ENCODE data around the gene ZNF839. TPM values are rescaled to one million over a fixed set of nuclear protein-coding genes. Genes with fewer than 3 reads are reported as not detected.

The ZNF839 gene
- total and polyA plus RNA-seq, 2 experiments from 2014 or later, result 7.9 to 10.0 TPM

GRCh38 chr14:102351023-102351422 lies 31.5 kb downstream of the ZNF839 start:
- no peaks in the 10 kb centered on the region for H3K4me1 ChIP-seq (ENCODE audit: insufficient read depth)
- Mint-ChIP-seq H3K27ac (no peak overlapping the region), H3K4me1 (no peaks in the 10 kb centered on the region), H3K36me3 (ENCODE audit: low read depth) (peaks cover 42% of the 10 kb centered on the region), H3K27me3 (ENCODE audit: insufficient read depth, low read depth, poor library complexity) (peaks cover 4% of the 10 kb centered on the region), H3K4me3 (no peak overlapping the region), H3K9me3 (no peaks in the 10 kb centered on the region)
- H3F3A ChIP-seq (replicated peaks; ENCODE audit: low read depth), result 0 out of 2 replicates have a peak, but pooled peaks cover 3% of the 10 kb centered on the region
- H3K4me3 ChIP-seq, result no peak overlapping the region
- DNase-seq (ENCODE audit: low spot score) (no peak), ATAC-seq (no peak)
- TF ChIP-seq ZNF331 (CRISPR knock-in tag; IDR thresholded peaks at IDR 0.05; ENCODE audit: low read depth), result no peak
- TF ChIP-seq, protein P1, sequence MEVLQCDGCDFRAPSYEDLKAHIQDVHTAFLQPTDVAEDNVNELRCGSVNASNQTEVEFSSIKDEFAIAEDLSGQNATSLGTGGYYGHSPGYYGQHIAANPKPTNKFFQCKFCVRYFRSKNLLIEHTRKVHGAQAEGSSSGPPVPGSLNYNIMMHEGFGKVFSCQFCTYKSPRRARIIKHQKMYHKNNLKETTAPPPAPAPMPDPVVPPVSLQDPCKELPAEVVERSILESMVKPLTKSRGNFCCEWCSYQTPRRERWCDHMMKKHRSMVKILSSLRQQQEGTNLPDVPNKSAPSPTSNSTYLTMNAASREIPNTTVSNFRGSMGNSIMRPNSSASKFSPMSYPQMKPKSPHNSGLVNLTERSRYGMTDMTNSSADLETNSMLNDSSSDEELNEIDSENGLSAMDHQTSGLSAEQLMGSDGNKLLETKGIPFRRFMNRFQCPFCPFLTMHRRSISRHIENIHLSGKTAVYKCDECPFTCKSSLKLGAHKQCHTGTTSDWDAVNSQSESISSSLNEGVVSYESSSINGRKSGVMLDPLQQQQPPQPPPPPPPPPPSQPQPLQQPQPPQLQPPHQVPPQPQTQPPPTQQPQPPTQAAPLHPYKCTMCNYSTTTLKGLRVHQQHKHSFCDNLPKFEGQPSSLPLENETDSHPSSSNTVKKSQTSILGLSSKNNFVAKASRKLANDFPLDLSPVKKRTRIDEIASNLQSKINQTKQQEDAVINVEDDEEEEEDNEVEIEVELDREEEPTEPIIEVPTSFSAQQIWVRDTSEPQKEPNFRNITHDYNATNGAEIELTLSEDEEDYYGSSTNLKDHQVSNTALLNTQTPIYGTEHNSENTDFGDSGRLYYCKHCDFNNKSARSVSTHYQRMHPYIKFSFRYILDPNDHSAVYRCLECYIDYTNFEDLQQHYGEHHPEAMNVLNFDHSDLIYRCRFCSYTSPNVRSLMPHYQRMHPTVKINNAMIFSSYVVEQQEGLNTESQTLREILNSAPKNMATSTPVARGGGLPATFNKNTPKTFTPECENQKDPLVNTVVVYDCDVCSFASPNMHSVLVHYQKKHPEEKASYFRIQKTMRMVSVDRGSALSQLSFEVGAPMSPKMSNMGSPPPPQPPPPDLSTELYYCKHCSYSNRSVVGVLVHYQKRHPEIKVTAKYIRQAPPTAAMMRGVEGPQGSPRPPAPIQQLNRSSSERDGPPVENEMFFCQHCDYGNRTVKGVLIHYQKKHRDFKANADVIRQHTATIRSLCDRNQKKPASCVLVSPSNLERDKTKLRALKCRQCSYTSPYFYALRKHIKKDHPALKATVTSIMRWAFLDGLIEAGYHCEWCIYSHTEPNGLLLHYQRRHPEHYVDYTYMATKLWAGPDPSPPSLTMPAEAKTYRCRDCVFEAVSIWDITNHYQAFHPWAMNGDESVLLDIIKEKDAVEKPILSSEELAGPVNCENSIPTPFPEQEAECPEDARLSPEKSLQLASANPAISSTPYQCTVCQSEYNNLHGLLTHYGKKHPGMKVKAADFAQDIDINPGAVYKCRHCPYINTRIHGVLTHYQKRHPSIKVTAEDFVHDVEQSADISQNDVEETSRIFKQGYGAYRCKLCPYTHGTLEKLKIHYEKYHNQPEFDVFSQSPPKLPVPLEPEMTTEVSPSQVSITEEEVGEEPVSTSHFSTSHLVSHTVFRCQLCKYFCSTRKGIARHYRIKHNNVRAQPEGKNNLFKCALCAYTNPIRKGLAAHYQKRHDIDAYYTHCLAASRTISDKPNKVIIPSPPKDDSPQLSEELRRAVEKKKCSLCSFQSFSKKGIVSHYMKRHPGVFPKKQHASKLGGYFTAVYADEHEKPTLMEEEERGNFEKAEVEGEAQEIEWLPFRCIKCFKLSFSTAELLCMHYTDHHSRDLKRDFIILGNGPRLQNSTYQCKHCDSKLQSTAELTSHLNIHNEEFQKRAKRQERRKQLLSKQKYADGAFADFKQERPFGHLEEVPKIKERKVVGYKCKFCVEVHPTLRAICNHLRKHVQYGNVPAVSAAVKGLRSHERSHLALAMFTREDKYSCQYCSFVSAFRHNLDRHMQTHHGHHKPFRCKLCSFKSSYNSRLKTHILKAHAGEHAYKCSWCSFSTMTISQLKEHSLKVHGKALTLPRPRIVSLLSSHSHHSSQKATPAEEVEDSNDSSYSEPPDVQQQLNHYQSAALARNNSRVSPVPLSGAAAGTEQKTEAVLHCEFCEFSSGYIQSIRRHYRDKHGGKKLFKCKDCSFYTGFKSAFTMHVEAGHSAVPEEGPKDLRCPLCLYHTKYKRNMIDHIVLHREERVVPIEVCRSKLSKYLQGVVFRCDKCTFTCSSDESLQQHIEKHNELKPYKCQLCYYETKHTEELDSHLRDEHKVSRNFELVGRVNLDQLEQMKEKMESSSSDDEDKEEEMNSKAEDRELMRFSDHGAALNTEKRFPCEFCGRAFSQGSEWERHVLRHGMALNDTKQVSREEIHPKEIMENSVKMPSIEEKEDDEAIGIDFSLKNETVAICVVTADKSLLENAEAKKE (CRISPR knock-in tag; IDR thresholded peaks at IDR 0.05), result no peak
- no peak for TF ChIP-seq CREB1 (CRISPR knock-in tag; IDR thresholded peaks at IDR 0.05; ENCODE audit: low read depth)
- no peak for TF ChIP-seq ZNF114 (CRISPR knock-in tag; IDR thresholded peaks at IDR 0.05)
- TF ChIP-seq STAT1 (IDR thresholded peaks at IDR 0.05; ENCODE audit: unreplicated experiment), result no peak
- TF ChIP-seq JUNB (IDR thresholded peaks at IDR 0.05; ENCODE audit: unreplicated experiment), result no peak
- TF ChIP-seq, protein P2, sequence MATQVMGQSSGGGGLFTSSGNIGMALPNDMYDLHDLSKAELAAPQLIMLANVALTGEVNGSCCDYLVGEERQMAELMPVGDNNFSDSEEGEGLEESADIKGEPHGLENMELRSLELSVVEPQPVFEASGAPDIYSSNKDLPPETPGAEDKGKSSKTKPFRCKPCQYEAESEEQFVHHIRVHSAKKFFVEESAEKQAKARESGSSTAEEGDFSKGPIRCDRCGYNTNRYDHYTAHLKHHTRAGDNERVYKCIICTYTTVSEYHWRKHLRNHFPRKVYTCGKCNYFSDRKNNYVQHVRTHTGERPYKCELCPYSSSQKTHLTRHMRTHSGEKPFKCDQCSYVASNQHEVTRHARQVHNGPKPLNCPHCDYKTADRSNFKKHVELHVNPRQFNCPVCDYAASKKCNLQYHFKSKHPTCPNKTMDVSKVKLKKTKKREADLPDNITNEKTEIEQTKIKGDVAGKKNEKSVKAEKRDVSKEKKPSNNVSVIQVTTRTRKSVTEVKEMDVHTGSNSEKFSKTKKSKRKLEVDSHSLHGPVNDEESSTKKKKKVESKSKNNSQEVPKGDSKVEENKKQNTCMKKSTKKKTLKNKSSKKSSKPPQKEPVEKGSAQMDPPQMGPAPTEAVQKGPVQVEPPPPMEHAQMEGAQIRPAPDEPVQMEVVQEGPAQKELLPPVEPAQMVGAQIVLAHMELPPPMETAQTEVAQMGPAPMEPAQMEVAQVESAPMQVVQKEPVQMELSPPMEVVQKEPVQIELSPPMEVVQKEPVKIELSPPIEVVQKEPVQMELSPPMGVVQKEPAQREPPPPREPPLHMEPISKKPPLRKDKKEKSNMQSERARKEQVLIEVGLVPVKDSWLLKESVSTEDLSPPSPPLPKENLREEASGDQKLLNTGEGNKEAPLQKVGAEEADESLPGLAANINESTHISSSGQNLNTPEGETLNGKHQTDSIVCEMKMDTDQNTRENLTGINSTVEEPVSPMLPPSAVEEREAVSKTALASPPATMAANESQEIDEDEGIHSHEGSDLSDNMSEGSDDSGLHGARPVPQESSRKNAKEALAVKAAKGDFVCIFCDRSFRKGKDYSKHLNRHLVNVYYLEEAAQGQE (IDR thresholded peaks at IDR 0.05; ENCODE audit: unreplicated experiment), result no peak
- TF ChIP-seq POLR2AphosphoS5 (IDR thresholded peaks at IDR 0.05; ENCODE audit: low read depth), result no peak
- TF ChIP-seq, protein P3, sequence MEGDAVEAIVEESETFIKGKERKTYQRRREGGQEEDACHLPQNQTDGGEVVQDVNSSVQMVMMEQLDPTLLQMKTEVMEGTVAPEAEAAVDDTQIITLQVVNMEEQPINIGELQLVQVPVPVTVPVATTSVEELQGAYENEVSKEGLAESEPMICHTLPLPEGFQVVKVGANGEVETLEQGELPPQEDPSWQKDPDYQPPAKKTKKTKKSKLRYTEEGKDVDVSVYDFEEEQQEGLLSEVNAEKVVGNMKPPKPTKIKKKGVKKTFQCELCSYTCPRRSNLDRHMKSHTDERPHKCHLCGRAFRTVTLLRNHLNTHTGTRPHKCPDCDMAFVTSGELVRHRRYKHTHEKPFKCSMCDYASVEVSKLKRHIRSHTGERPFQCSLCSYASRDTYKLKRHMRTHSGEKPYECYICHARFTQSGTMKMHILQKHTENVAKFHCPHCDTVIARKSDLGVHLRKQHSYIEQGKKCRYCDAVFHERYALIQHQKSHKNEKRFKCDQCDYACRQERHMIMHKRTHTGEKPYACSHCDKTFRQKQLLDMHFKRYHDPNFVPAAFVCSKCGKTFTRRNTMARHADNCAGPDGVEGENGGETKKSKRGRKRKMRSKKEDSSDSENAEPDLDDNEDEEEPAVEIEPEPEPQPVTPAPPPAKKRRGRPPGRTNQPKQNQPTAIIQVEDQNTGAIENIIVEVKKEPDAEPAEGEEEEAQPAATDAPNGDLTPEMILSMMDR (conservative IDR thresholded peaks at IDR 0.05; ENCODE audit: low read depth in 2 of 2), result no peak
- TF ChIP-seq EZH2 (IDR thresholded peaks at IDR 0.05; ENCODE audit: low read depth, unreplicated experiment), result no peak
- TF ChIP-seq ETS1 (IDR thresholded peaks at IDR 0.05), result no peak
- TF ChIP-seq NANOG (IDR thresholded peaks at IDR 0.05; ENCODE audit: borderline replicate concordance), result no peak
- no peak for TF ChIP-seq EZH2phosphoT487 (IDR thresholded peaks at IDR 0.05; ENCODE audit: unreplicated experiment)
- peaks cover 10% of the 10 kb centered on the region for H3K36me3 ChIP-seq (ENCODE audit: insufficient read depth)
- no peaks in the 10 kb centered on the region for H3K27me3 ChIP-seq (ENCODE audit: insufficient read depth)
- H3K9me2 ChIP-seq (ENCODE audit: insufficient read depth), result no peaks in the 10 kb centered on the region
- H3K79me2 ChIP-seq (replicated peaks; ENCODE audit: insufficient read depth), result no peaks in the 10 kb centered on the region
- H4K20me1 ChIP-seq (replicated peaks; ENCODE audit: insufficient read depth), result no peaks in the 10 kb centered on the region
- no peak overlapping the region for H3K27ac ChIP-seq (ENCODE audit: low read depth)
- H2AFZ ChIP-seq, result no peak overlapping the region
- no peak overlapping the region for H3K4me2 ChIP-seq

Measured in GM23338 (cell line).